ENCODE measurements around the gene DOP1A. TPM values are rescaled to one million over a fixed set of nuclear protein-coding genes. Genes with fewer than 3 reads are reported as not detected.

DOP1A gene
- total RNA-seq (2014; rRNA removed) (5.5 and 7.5 TPM in 2 replicates), Bru-seq, nascent RNA (percentile 59 among the genes with signal in this experiment), BruChase-seq, experiment 1, labeled RNA remaining after a 6-hour chase (percentile 60 among the genes with signal in this experiment), BruChase-seq, experiment 2, labeled RNA remaining after a 2-hour chase (percentile 63 among the genes with signal in this experiment)
- long read RNA-seq, partial matches to known transcripts, result 0 of 3 reads
- long read RNA-seq, other reads (novel, unspliced or antisense), result 3 of 3 reads

GRCh38 chr6:83067448-83068439, at the start of gene DOP1A:
TSS of gene DOP1A (plus strand) at chr6:83067671. CDS start at chr6:83096978, 29,307 bp downstream.
- Histone ChIP-seq H3F3A (ENCODE audit: low read length, unreplicated experiment) (no peaks in the 10 kb centered on the region), H2AFZ (ENCODE audit: low read length) (peak within 1 kb of the TSS; percentile 91), H3K36me3 (ENCODE audit: low read depth, low read length) (no peaks in the 10 kb centered on the region), H3K4me3 (ENCODE audit: low read length) (peak within 1 kb of the TSS; percentile 90), H3K9me3 (ENCODE audit: low read length) (no peaks in the 10 kb centered on the region), H3K27ac (ENCODE audit: low read length) (peak within 1 kb of the TSS; percentile 28), H3K27me3 (ENCODE audit: low read length) (no peaks in the 10 kb centered on the region), H3K79me2 (ENCODE audit: low read length) (peaks cover 62% of the 10 kb centered on the region), H3K9ac (ENCODE audit: low read length) (peak within 1 kb of the TSS; percentile 72), H3K4me1 (ENCODE audit: insufficient read depth, low read length) (peaks cover 19% of the 10 kb centered on the region; the same call in 1 of the 2 replicates), H4K20me1 (ENCODE audit: low read length) (no peaks in the 10 kb centered on the region), H3K9me2 (replicated peaks; ENCODE audit: low read length) (no peaks in the 10 kb centered on the region), H3K4me2 (ENCODE audit: low read length) (peak within 1 kb of the TSS; percentile 91)
- ChIA-PET CTCF (interaction anchor here (0.7 to 2.9 kb wide), 5 partner anchors 124 to 739 kb away, joined by 3 to 25 read pairs (median 6); no protein-coding TSS in a partner anchor), POLR2A (ENCODE audit: unreplicated experiment) (interaction anchor here (0.5 kb wide), 1 partner anchor 451 kb away, joined by 4 read pairs; no protein-coding TSS in a partner anchor)
- intact Hi-C loops (cut with micrococcal nuclease), result loop anchor here (1.0 to 5.0 kb wide), 5 partner anchors 125 to 820 kb away; partner anchors contain the start of genes IBTK, PGM3 and RWDD2A
- ATAC-seq, result peak; percentile 85
- peak; percentile 93 for DNase-seq
- BruUV-seq (replicated peaks), result no TSS peak
- TF ChIP-seq EZH2phosphoT487 (IDR thresholded peaks at IDR 0.05; ENCODE audit: borderline replicate concordance, low read length), result no peak
- peak; percentile 85 for TF ChIP-seq CTCF (conservative IDR thresholded peaks at IDR 0.05; ENCODE audit: low read depth, low read length)

- Histone ChIP-seq H3K79me2 (ENCODE audit: low read length) (no peaks in the 10 kb centered on the region), H3K9me3 (ENCODE audit: low read length) (no peaks in the 10 kb centered on the region), H4K20me1 (ENCODE audit: low read length) (no peaks in the 10 kb centered on the region), H3K4me2 (ENCODE audit: low read length) (no peak overlapping the region), H3K4me1 (ENCODE audit: insufficient read depth, low read length) (no peaks in the 10 kb centered on the region), H3K9me2 (replicated peaks; ENCODE audit: low read length) (no peaks in the 10 kb centered on the region), H3F3A (ENCODE audit: low read length, unreplicated experiment) (no peaks in the 10 kb centered on the region), H3K4me3 (ENCODE audit: low read length) (no peak overlapping the region), H3K36me3 (ENCODE audit: low read depth, low read length) (0 out of 2 replicates have a peak, but pooled peaks cover 3% of the 10 kb centered on the region), H2AFZ (ENCODE audit: low read length) (no peak overlapping the region), H3K27ac (ENCODE audit: low read length) (no peak overlapping the region), H3K27me3 (ENCODE audit: low read length) (no peaks in the 10 kb centered on the region), H3K9ac (ENCODE audit: low read length) (no peak overlapping the region)
- no TSS peak for BruUV-seq (replicated peaks)
- POLR2A ChIA-PET (ENCODE audit: unreplicated experiment), result no interaction called here
- CTCF ChIA-PET, result no interaction called here
- no peak for ATAC-seq
- no peak for DNase-seq
- intact Hi-C loops (cut with micrococcal nuclease), result no loop called here
- TF ChIP-seq EZH2phosphoT487 (IDR thresholded peaks at IDR 0.05; ENCODE audit: borderline replicate concordance, low read length) (no peak), EZH2 (IDR thresholded peaks at IDR 0.05; ENCODE audit: low read length, unreplicated experiment) (no peak)
Observed at GRCh38 chr6:83019741-83020140, 47.7 kb upstream of the DOP1A start.

GRCh38 chr6:83031689-83032088, 35.8 kb upstream of the DOP1A start:
- Histone ChIP-seq H3K4me3 (ENCODE audit: low read length) (no peak overlapping the region), H3K4me2 (ENCODE audit: low read length) (no peak overlapping the region), H3F3A (ENCODE audit: low read length, unreplicated experiment) (no peaks in the 10 kb centered on the region), H3K9me2 (replicated peaks; ENCODE audit: low read length) (no peaks in the 10 kb centered on the region), H3K27ac (ENCODE audit: low read length) (no peak overlapping the region), H3K79me2 (ENCODE audit: low read length) (no peaks in the 10 kb centered on the region), H3K27me3 (ENCODE audit: low read length) (no peaks in the 10 kb centered on the region), H3K9ac (ENCODE audit: low read length) (no peak overlapping the region), H2AFZ (ENCODE audit: low read length) (no peak overlapping the region), H4K20me1 (ENCODE audit: low read length) (no peaks in the 10 kb centered on the region), H3K4me1 (ENCODE audit: insufficient read depth, low read length) (no peaks in the 10 kb centered on the region), H3K36me3 (ENCODE audit: low read depth, low read length) (peaks cover 18% of the 10 kb centered on the region), H3K9me3 (ENCODE audit: low read length) (no peaks in the 10 kb centered on the region)
- no peak for ATAC-seq
- intact Hi-C loops (cut with micrococcal nuclease), result no loop called here
- TF ChIP-seq CTCF (conservative IDR thresholded peaks at IDR 0.05; ENCODE audit: low read depth, low read length) (no peak), EZH2phosphoT487 (IDR thresholded peaks at IDR 0.05; ENCODE audit: borderline replicate concordance, low read length) (no peak), EZH2 (IDR thresholded peaks at IDR 0.05; ENCODE audit: low read length, unreplicated experiment) (no peak)
- no TSS peak for BruUV-seq (replicated peaks)
- CTCF ChIA-PET, result no interaction called here
- no peak for DNase-seq
- POLR2A ChIA-PET (ENCODE audit: unreplicated experiment), result no interaction called here

Measured in PC-3 (cell line).